IPS-20b (cell line): ENCODE results near the gene ST6GAL1.

Experiments
- H3K27ac ChIP-seq: one replicate; pipeline ENCODE4 v1.5.1; 2013; ENCODE audit warnings: low read length
- H3K27me3 ChIP-seq: 2 replicates; pipeline ENCODE4 v1.6.1; 2013; ENCODE audit warnings: mild to moderate bottlenecking, low read length, inconsistent platforms; ENCODE audit not compliant: insufficient read depth
- H3K36me3 ChIP-seq: 2 replicates; pipeline ENCODE4 v1.6.1; 2013; ENCODE audit warnings: low read depth, mild to moderate bottlenecking, inconsistent platforms, low read length, moderate library complexity; ENCODE audit not compliant: insufficient read depth
- H3K4me1 ChIP-seq: 2 replicates; pipeline ENCODE4 v1.6.1; 2013; ENCODE audit warnings: mild to moderate bottlenecking, control low read depth, inconsistent platforms, low read length, moderate library complexity; ENCODE audit not compliant: insufficient read depth
- H3K4me3 ChIP-seq: 2 replicates; pipeline ENCODE4 v1.5.1; 2013; ENCODE audit warnings: mild to moderate bottlenecking, low read length, inconsistent platforms
- H3K9ac ChIP-seq: 2 replicates; pipeline ENCODE4 v1.6.1; 2013; ENCODE audit warnings: low read depth, mild to moderate bottlenecking, inconsistent platforms, low read length, moderate library complexity
- H3K9me3 ChIP-seq: 2 replicates; pipeline ENCODE4 v1.6.1; 2013; ENCODE audit warnings: mild to moderate bottlenecking, low read depth, low read length, inconsistent platforms; ENCODE audit not compliant: insufficient read depth

Gene ST6GAL1

DNA sequence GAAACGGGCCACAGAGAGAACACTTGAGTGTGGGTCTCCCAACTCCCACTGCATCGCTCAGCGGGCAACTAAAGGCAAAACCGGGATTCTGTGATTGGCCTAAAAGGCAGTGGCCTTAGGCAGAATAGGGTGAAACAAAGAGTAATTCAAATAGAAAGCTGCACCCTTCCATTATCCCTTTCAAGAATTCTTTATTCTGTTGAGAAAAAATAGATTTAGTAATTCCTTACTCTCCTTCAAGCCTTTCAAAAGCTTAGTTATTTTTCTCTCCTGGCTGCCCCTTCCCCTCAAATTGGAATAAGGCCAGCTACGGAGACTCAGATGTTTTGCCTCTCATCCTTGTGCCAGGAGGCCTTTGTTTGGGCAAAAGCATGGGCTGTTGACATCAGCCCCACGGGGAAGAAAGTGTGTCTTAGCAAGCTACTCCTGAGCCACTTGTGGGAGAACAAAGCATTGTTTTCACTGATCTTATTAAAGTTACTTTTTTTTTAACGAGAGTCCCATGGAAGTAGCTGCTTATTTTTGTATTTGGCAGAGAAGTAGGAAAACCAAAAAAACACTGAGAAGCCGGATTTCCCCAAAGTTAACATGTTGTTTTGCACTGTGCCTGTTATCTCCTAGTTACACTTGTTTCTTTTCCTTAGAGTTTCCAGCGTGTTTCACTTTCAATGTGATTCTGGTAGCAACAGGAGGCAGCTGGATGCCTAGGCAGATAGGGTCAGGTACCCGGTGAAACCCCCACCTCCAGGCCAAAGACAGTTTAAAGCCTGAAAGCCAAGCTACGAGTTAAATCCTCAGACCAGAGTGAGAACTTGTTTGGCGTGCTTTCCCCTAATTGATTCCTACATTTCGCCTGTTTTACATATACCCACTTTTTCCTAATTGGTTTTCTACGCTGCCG, 2.2 kb downstream of the ST6GAL1 start:
- Histone ChIP-seq H3K27me3 (peaks cover 12% of the 10 kb centered on the region; the same call in 1 of the 2 replicates), H3K4me1 (peaks cover 21% of the 10 kb centered on the region), H3K27ac (no peak overlapping the region), H3K36me3 (peaks cover 39% of the 10 kb centered on the region), H3K9me3 (no peaks in the 10 kb centered on the region), H3K4me3 (peak overlapping the region; percentile 84), H3K9ac (peak overlapping the region; percentile 82; the same call in 1 of the 2 replicates)

GRCh38 chr3:186933816-186934215, 3.5 kb downstream of the ST6GAL1 start:
- Histone ChIP-seq H3K36me3 (peaks cover 40% of the 10 kb centered on the region), H3K27ac (no peak overlapping the region), H3K4me1 (peaks cover 21% of the 10 kb centered on the region), H3K27me3 (peaks cover 8% of the 10 kb centered on the region; the same call in 1 of the 2 replicates), H3K9me3 (no peaks in the 10 kb centered on the region), H3K9ac (no peak overlapping the region), H3K4me3 (no peak overlapping the region)

GRCh38 chr3:186935133-186935532, 4.8 kb downstream of the ST6GAL1 start:
- H3K9me3 ChIP-seq = no peaks in the 10 kb centered on the region
- H3K4me3 ChIP-seq = no peak overlapping the region
- H3K4me1 ChIP-seq = peaks cover 16% of the 10 kb centered on the region
- no peak overlapping the region for H3K9ac ChIP-seq
- no peak overlapping the region for H3K27ac ChIP-seq
- no peaks in the 10 kb centered on the region for H3K27me3 ChIP-seq
- peaks cover 40% of the 10 kb centered on the region for H3K36me3 ChIP-seq

- Histone ChIP-seq H3K36me3 (peaks cover 48% of the 10 kb centered on the region), H3K27ac (no peak overlapping the region), H3K4me3 (no peak overlapping the region), H3K27me3 (no peaks in the 10 kb centered on the region), H3K9me3 (no peaks in the 10 kb centered on the region), H3K4me1 (peaks cover 28% of the 10 kb centered on the region), H3K9ac (no peak overlapping the region)
Measured at GRCh38 chr3:186937017-186937875, 6.9 kb downstream of the ST6GAL1 start.

DNA sequence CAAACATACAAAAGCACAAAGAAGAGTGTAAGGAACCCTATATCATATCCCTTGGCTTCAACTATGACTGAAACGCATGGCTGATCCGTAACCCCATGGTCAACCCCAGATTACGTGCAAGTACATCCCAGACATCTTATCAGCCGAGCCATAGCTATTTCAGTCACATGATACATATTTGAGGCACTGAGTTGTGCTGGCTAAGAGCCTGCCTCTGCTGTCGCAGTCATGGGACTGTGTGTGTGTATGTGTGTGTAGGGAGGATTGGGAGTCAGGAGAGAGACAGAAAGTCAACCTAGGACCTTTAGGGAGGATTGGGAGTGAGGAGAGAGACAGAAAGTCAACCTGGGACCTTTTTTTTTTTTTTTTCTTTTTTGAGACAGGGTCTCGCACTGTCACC, 8.4 kb downstream of the ST6GAL1 start:
- H3K4me3 ChIP-seq = no peak overlapping the region
- H3K9ac ChIP-seq = no peak overlapping the region
- no peak overlapping the region for H3K27ac ChIP-seq
- H3K9me3 ChIP-seq = no peaks in the 10 kb centered on the region
- H3K4me1 ChIP-seq = peaks cover 19% of the 10 kb centered on the region
- peaks cover 52% of the 10 kb centered on the region for H3K36me3 ChIP-seq
- H3K27me3 ChIP-seq = no peaks in the 10 kb centered on the region

- no peak overlapping the region for H3K4me3 ChIP-seq
- peaks cover 52% of the 10 kb centered on the region for H3K36me3 ChIP-seq
- H3K4me1 ChIP-seq = peaks cover 19% of the 10 kb centered on the region
- peak overlapping the region; percentile 2; the same call in 1 of the 2 replicates for H3K9ac ChIP-seq
- H3K27ac ChIP-seq = no peak overlapping the region
- no peaks in the 10 kb centered on the region for H3K27me3 ChIP-seq
- H3K9me3 ChIP-seq = no peaks in the 10 kb centered on the region
Measured at GRCh38 chr3:186939536-186939935, 9.2 kb downstream of the ST6GAL1 start.

- no peaks in the 10 kb centered on the region for H3K9me3 ChIP-seq
- H3K4me3 ChIP-seq = peak overlapping the region; percentile 17; the same call in 1 of the 2 replicates
- H3K27ac ChIP-seq = peak overlapping the region; percentile 11
- peaks cover 19% of the 10 kb centered on the region for H3K4me1 ChIP-seq
- peaks cover 46% of the 10 kb centered on the region for H3K36me3 ChIP-seq
- no peaks in the 10 kb centered on the region for H3K27me3 ChIP-seq
- no peak overlapping the region for H3K9ac ChIP-seq
Measured at GRCh38 chr3:186940967-186941366, 10.6 kb downstream of the ST6GAL1 start.

GRCh38 chr3:186942168-186942567, 11.8 kb downstream of the ST6GAL1 start:
- H3K4me3 ChIP-seq = no peak overlapping the region
- H3K27ac ChIP-seq = no peak overlapping the region
- no peaks in the 10 kb centered on the region for H3K9me3 ChIP-seq
- H3K9ac ChIP-seq = no peak overlapping the region
- H3K36me3 ChIP-seq = peaks cover 42% of the 10 kb centered on the region
- H3K27me3 ChIP-seq = no peaks in the 10 kb centered on the region
- H3K4me1 ChIP-seq = peaks cover 19% of the 10 kb centered on the region

- Histone ChIP-seq H3K27ac (no peak overlapping the region), H3K36me3 (peaks cover 60% of the 10 kb centered on the region), H3K27me3 (no peaks in the 10 kb centered on the region), H3K4me1 (peaks cover 14% of the 10 kb centered on the region), H3K4me3 (no peak overlapping the region), H3K9me3 (no peaks in the 10 kb centered on the region), H3K9ac (no peak overlapping the region)
Measured at GRCh38 chr3:186945255-186945823, 15.0 kb downstream of the ST6GAL1 start.

DNA sequence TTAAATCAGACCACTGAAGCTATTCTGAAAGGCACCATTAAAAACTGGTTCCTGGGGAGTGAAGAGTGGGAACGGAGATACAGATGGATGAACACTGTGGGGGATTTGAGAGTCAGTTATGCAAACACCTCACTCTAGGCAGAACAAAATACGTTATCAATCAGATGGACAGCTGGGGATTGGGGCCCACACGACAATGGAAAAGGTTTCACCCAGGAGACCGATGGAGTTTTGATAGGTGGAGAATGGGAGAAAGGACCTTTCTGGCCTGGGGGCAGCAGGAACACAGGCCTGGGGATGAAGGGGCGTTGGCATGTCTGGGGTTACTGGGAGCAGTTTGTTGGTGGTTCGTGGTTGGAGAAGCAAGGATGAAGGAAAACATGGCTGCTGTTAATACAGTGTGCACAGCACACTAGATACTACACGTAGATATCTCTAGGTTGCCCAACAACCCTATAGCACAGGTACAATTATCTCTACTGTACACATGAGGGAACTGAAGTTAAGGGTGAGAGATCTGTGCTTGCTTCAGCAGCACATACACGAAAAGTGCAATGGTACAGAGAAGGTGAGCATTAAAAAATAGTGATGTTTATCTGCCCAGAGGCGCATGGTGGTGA, 16.5 kb downstream of the ST6GAL1 start:
- Histone ChIP-seq H3K27ac (no peak overlapping the region), H3K9ac (no peak overlapping the region), H3K4me1 (peaks cover 3% of the 10 kb centered on the region; the same call in 1 of the 2 replicates), H3K4me3 (no peak overlapping the region), H3K36me3 (peaks cover 69% of the 10 kb centered on the region), H3K27me3 (no peaks in the 10 kb centered on the region), H3K9me3 (no peaks in the 10 kb centered on the region; the same call in 1 of the 2 replicates)
